NCI-H774 (cell line): ENCODE data around the gene LCE3E.
"Not testable (repeated sequence)": the region's sequence is repeated elsewhere in the genome, so short reads cannot be mapped to it uniquely, and the experiment has no call there.

Experiments used
- DNase-seq: peaks from one replicate; lab custom pipeline; 2025; lab: John Stamatoyannopoulos, UW

LCE3E gene

GRCh38 chr1:152566681-152567080 is at the start of gene LCE3E:
LCE3E (minus strand) TSS chr1:152566780; CDS start chr1:152566208, 572 bp downstream.
- no peak for DNase-seq

DNA sequence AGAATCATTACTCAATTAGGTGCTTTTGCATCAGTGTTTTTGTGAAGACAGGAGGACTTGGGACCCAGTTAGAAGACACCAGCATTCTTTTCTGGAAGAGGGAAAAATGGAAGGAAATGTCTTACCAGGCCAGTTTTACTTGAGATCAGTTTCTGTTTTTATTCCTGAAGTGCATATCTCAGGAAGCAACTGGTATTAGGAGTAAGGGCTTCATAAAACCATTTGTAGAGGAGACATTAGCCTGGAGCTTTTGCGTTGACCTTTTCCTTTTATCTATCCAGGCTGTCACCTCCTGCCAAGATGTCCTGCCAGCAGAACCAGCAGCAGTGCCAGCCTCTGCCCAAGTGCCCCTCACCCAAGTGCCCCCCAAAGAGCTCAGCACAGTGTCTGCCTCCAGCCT is 46.9 kb upstream of the LCE3E start, which contains the start of gene LCE3B:
Gene LCE3B, plus strand, starts transcription at position 301 of the 400 bp plus-strand sequence. Its CDS starts 0 bp downstream, at position 301.
- no peak for DNase-seq

- no peak for DNase-seq
Measured at GRCh38 chr1:152599934-152600333, 33.4 kb upstream of the LCE3E start, which contains the start of gene LCE3C. LCE3C (plus strand) TSS chr1:152600234; CDS start chr1:152600732, 498 bp downstream.

- DNase-seq, result no peak
Measured at GRCh38 chr1:152596986-152597385, 30.4 kb upstream of the LCE3E start.

DNA sequence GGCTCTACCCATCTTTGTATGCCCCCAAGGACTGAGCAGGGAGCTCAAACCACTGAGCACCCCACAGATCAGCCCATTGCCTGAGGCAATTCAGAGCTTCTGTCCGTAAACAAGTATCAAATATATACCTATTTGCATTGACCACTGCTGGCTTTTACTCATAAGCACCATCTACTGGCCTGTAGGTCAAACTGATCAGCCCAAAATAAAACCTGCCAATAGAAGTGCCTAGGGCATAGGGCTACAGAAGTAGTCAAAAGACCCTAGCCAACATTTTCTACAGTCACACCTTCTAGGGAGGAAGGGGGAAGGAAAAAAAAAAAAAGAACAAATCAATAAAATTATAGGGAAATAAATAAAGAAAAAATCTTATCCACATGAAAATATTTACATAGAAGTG is 19.0 kb upstream of the LCE3E start:
- DNase-seq, result no peak

GRCh38 chr1:152582647-152583046 is 16.1 kb upstream of the LCE3E start:
- DNase-seq, result no peak

- no peak for DNase-seq
Measured at GRCh38 chr1:152580433-152580832, 13.9 kb upstream of the LCE3E start, which contains the start of gene LCE3D. LCE3D (minus strand) TSS chr1:152580516; CDS start chr1:152579936, 580 bp downstream.

DNA sequence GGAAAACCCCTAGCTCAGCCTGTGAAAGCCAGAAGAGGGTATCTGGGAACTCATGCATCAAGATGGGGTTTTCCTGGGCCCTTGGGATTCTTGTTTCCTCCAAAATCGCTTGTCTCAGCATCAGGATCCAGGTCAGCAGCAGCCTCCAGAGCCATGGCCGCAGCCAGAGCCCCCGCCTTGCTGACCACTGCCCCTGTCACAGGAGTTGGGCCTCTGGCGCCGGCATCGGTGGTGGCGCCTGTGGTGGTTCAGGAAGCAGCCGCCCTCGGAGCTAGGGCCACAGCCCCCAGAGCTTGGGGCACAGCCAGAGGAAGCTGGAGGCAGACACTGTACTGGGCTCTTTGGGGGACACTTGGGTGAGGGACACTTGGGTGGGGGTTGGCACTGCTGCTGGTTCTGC is 12.9 kb upstream of the LCE3E start:
- not testable (repeated sequence) for DNase-seq

- DNase-seq, result no peak
Measured at GRCh38 chr1:152577168-152577567, 10.6 kb upstream of the LCE3E start.

GRCh38 chr1:152565535-152566215 is 905 bp downstream of the LCE3E start:
- DNase-seq, result no peak

DNA sequence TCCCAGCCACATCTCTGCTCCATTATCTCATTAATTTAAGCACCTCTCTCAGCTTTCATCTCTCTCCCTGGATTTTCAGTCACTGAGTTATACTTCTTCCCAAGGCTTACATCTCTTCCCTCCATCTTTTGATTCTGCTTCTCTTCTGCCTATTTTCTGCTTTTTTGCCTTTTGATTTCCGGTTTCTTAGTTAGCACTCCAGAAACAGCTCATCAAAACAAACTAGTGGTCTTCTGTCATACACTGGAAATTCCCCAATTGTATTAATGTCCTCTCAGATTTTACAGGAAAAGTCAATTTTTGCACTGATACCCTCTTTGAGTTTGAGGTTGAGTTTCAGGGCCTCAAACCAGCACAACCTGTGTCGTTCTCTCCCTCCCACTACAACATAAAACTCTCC is 1.5 kb downstream of the LCE3E start:
- no peak for DNase-seq

GRCh38 chr1:152548358-152548757 is 18.2 kb downstream of the LCE3E start:
- not testable (repeated sequence) for DNase-seq

DNA sequence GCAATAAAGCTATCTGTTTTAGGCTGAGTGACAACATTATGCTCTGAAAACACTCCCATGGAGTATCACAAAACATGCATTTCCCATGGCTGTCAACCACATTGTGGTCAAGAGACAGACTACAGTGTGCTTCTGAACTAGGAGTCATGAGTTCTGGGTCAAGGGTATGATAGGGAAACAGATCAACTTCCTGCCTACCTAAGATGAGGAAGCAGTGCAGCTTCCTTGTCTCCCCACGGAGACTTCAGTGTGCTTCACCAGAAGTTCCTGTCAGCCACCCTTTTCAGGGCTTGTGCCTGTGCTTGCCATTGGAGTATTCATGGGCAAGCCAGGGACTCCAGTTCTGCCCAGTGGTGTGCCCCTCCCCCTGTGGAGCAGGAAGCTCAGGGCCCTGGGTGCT is 19.9 kb downstream of the LCE3E start:
- DNase-seq, result no peak

- DNase-seq, result no peak
Measured at GRCh38 chr1:152543820-152544219, 22.8 kb downstream of the LCE3E start.

GRCh38 chr1:152539901-152540300 is 26.7 kb downstream of the LCE3E start:
- DNase-seq, result no peak

DNA sequence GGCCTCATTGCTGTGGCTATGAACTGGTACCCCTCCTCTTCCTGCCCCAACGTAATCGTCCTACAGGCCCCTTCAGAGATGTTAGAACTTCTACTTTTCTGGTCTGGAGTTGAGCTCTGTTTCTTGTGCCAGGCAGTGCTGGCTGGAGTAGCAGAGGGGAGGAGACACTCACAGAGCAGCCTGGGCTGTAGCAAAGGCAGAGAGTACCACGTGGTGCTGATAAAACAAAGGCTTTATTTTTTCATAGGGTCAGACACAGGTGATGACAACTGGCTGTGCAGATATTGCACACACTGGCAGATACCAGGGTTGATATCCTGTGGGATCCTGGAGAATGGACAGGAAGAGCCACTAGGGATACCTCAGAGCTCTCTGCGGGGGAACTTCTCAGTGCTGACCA is 29.1 kb downstream of the LCE3E start:
- DNase-seq, result no peak

GRCh38 chr1:152535774-152536173 is 30.8 kb downstream of the LCE3E start:
- DNase-seq, result no peak

- no peak for DNase-seq
Measured at GRCh38 chr1:152533327-152533938, 33.1 kb downstream of the LCE3E start.

- no peak for DNase-seq
Measured at GRCh38 chr1:152525080-152525641, 41.4 kb downstream of the LCE3E start.

DNA sequence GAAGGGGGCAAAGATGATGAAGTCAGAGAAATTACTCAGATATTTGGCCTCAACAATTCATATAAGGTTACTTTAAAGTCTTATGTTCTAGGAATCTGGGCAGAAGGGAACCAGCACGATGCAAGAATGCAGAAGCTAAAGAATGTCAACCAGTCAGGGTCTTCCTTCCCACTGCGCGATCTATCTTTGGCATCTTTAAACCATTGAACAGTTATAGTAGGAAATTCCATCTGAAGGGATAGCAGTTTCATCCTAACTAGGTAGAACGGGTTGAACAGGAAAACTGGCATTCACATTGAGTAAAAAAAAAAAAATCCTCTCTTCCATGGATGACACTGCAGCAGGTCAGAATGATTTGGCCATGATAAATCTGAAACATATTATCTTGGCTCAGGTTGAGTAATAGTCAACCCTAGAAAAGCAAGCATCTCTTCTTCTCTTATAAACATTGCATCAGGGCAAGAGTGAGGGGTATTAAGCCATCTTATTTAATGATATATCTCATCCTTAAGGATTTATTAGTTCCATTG is 46.0 kb downstream of the LCE3E start:
- no peak for DNase-seq

- DNase-seq, result no peak
Measured at GRCh38 chr1:152519851-152520250, 46.7 kb downstream of the LCE3E start.

GRCh38 chr1:152517237-152517811 is 49.3 kb downstream of the LCE3E start:
- no peak for DNase-seq

- no peak for DNase-seq
Measured at GRCh38 chr1:152516082-152516481, 50.5 kb downstream of the LCE3E start.
